Activated CD8-positive, alpha-beta memory T cell treated with anti-CD3 and anti-CD28 coated beads for 24 hours (primary cell): ENCODE results near the gene SUSD6.
"Not testable (repeated sequence)": the region's sequence is repeated elsewhere in the genome, so short reads cannot be mapped to it uniquely, and the experiment has no call there.

Source experiments
- DNase-seq: peaks from one replicate; pipeline ENCODE4 v3.0.0-alpha.2; 2020

Gene SUSD6

GRCh38 chr14:69696633-69697557 lies 85.5 kb downstream of the SUSD6 start:
- DNase-seq: no peak

DNA sequence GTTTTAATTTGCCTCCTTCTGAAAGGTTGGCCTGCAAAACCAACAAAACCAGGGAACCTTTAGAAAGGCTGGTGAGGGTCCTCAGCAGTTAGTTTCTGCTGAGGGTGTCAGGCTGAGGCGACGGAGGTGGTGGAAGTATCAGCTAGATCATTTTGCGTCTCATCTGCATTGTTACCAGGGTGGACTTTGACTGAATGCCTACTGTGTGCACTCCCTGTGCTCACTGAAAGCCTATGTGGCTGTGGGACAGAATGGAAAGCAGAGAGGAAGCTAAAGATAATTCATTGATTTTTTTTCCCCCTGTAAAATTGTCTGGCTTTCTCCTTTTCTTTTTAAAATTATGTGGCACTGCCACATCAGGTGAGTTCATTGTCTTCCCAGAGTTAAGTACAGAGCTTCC lies 87.2 kb downstream of the SUSD6 start:
- no peak for DNase-seq

GRCh38 chr14:69699243-69699642 lies 87.8 kb downstream of the SUSD6 start:
- DNase-seq: not testable (repeated sequence)

- no peak for DNase-seq
Measured at GRCh38 chr14:69699748-69700303, 88.4 kb downstream of the SUSD6 start.

GRCh38 chr14:69700575-69700974 lies 89.2 kb downstream of the SUSD6 start:
- DNase-seq: no peak

- no peak for DNase-seq
Measured at GRCh38 chr14:69701291-69701690, 89.9 kb downstream of the SUSD6 start.

DNA sequence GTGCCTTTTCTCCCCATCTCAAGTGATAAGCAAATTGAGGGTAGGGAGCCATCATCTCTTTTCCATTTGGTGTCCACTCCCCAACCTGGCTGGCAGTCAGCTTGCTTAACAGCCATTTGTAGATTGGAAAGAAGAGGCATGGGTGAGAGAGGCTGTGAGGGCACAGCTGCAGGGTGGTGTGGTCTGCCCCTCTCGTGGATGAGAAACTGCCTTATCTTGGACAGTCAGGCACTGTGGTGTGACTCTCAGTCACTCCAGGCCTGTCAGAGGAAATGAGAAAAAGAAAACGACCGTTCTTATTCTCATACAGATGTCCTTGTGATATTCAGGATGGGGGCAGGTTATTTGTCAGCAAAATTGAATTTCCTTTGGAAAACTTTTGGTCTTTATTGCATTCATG lies 90.5 kb downstream of the SUSD6 start:
- DNase-seq: no peak

DNA sequence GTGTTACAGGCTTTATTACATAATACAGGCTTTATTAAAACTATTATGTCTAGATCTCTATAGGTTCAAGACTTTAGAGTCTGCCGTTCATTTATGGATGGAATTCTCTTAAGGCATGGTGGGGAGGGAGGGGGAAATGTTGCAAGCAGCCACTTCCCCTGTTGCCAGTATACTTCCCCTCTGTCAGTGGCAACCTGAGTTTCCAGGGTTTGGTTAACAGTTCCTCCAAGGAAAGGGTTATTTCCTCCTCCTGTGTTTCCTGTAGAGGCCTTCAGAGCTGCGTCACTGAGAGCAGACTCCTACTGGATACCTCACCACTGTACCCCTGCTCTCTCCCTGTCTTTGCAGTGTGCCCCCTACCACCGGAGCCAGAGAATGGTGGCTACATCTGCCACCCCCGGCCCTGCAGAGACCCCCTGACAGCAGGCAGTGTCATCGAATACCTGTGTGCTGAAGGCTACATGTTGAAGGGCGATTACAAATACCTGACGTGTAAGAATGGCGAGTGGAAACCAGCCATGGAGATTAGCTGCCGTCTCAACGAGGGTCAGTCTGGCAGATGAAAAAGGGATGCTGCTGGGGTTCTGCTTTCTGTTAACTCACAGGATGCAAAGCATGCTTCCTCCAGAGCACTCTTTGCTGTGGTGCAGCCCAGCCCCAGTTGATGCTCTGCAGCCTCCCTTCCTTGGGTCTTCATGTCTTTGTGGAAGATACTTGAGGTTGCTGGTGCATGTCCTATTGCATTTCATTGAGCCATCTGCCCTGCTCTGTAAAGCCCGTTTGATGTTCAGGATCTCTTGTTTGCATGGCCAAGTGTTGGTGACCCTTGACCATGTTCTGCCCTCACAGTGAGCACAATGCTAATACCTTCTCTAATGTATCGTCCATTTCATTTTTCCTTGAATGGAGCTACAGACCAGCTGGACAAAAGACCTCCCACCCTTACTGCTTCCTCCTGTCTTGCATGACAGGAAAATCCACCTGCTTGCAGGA lies 91.9 kb downstream of the SUSD6 start:
- DNase-seq: no peak

DNA sequence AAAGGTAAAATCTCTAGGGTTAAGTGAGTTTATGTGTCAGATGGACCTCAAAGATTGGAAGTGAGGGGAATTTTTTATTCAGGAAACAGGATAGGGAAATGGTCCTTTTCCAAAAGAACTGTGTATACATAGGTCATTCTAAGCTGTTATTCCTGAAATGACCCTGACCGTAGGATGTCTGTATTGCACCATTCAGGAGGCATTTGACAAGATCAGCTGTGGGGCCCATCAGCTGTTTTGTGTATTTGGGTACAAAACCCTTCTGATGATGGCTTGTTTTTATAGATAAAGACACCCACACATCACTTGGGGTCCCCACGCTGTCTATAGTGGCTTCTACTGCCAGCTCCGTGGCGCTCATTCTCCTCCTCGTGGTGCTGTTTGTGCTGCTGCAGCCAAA lies 92.9 kb downstream of the SUSD6 start:
- DNase-seq: no peak

DNA sequence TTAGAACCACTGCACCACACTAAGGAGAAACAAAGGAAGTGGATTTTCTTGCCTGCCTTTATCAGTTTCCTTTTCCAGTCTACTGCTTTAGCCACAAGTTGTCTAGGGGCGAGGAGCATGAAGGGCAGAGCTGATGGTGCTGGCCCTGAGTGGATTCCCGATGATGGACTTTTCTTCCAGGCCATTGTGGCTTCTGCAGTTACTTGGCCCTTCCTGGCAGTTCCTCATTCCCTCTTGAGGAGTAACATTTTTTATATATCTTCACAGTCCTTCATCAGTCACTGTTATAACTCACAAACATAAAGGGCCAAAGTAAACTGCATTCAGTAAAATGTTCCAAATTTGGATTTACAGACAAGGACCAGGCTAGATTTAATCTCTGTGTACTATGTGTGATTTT lies 94.3 kb downstream of the SUSD6 start:
- DNase-seq: no peak

- no peak for DNase-seq
Measured at GRCh38 chr14:69708049-69708448, 96.7 kb downstream of the SUSD6 start.

- DNase-seq: no peak
Measured at GRCh38 chr14:69708586-69709560, 97.5 kb downstream of the SUSD6 start.

DNA sequence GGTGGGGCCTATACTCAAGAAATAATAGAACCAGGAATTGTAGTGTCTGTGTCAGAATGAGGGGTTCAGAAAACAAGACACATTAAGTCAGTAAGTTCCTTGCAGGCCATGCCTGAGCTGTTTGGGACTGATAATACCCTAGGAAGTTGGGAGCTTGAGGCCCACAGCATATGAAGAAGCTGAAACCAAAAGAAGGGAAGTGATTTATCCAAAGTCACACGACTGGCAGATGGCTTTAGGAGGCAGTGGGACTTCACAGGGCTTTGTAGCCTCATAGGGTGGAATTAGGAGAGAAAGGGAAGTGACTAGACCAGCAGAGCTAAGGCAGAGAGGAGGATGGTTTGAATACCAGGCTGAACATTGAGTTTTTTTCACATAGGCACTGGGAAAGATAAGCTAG lies 99.0 kb downstream of the SUSD6 start:
- no peak for DNase-seq

GRCh38 chr14:69711065-69711464 lies 99.7 kb downstream of the SUSD6 start:
- DNase-seq: no peak

DNA sequence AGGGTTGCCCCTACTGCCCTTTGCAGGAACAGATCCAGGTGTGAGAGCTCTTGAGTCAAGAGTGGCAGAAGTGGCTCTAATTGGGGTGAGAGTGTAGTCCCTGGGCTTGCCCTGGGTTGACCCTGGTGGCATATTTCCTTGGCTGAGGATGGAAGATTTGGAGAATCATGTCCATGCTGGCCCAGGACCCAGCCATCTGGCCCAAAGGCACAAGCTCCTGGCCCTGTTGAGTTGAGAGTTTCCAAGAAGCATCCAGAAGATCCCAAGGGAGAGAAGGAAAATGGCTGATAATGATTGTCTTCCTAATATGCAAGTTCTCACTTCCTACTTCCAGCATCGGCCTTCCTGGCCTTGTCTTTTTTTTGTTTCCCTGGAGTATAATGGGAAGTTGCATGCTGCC lies 100.1 kb downstream of the SUSD6 start:
- DNase-seq: no peak

GRCh38 chr14:69711881-69712560 lies 100.6 kb downstream of the SUSD6 start:
- DNase-seq: no peak

DNA sequence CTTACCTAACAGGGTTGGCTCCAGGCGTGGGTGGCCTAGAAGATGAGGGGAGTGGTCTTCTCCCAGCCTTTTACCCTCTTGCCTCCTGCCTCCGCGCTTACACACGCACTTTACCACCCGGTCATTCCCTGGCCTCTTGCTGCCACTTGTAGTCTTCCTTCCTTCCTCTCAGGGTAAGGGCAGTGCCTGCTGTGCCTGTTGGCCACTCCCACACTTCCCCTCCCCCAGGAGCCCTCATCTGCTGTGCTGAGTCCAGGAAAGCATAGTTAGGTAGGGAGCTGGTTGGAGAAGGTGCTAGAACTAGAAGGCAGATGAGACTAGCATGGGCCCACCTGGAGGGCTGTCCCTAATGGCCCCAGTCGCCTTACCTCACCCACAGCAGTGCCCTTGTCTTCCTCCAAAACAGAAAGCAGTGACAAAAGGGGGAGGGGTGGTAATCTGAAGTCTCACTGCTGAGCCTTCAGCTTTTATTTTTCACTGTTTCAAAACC lies 101.2 kb downstream of the SUSD6 start:
- no peak for DNase-seq

GRCh38 chr14:69713209-69713781 lies 101.9 kb downstream of the SUSD6 start:
- DNase-seq: no peak

DNA sequence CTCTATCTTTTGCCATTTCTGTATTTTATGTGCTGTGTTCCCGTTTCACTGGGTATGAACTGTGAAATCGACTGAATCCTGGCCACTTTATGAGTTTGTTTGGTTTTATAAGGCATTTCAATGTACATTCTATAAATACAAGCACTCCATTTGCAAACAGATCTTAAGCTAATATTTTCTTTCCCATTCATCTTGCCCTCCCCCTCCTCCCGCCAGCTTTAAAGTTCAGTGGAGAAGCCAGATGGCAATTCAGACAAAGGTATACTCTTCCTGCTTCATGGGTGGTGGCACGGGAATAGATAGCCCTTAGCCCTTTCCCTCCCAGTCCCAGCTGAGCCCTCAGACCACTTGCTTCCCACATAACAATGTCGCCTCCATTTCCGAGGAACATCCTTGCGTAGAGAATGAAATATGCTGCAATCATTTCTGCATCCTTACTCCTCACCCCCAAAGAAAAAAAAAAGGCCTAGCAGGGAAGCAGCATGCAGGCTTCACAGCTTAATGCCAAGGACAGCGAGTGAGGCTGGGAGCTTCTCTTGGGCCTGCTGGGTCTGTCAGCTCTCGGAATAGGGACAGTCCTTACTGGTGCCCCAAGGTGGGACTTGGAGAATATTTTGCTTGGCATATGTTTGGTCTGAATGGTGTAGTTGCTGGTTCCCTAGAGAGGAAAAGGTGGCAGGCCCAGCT lies 102.7 kb downstream of the SUSD6 start:
- DNase-seq: no peak
